Activated CD4-positive, alpha-beta T cell treated with anti-CD3 and anti-CD28 coated beads, Interleukin-2, amount 50 U/mL, for 1 hour (primary cell): ENCODE results near the gene KBTBD6.
"Not testable (repeated sequence)": the region's sequence is repeated elsewhere in the genome, so short reads cannot be mapped to it uniquely, and the experiment has no call there.

ENCODE experiments used
- DNase-seq: peaks from one replicate; pipeline ENCODE4 v3.0.0-alpha.2; 2020

KBTBD6 gene

GRCh38 chr13:41133951-41134350, 1.3 kb upstream of the KBTBD6 start:
- DNase-seq, result no peak

- DNase-seq, result not testable (repeated sequence)
Observed at GRCh38 chr13:41131660-41132511, 716 bp downstream of the KBTBD6 start.

GRCh38 chr13:41131189-41131588, 1.4 kb downstream of the KBTBD6 start:
- not testable (repeated sequence) for DNase-seq

GRCh38 chr13:41130356-41130755, 2.2 kb downstream of the KBTBD6 start:
- no peak for DNase-seq

- DNase-seq, result no peak
Observed at GRCh38 chr13:41127701-41128100, 4.9 kb downstream of the KBTBD6 start.

- DNase-seq, result no peak
Observed at GRCh38 chr13:41122838-41123237, 9.8 kb downstream of the KBTBD6 start.

GRCh38 chr13:41117869-41118268, 14.7 kb downstream of the KBTBD6 start:
- no peak for DNase-seq

- no peak for DNase-seq
Observed at GRCh38 chr13:41111454-41111853, 21.1 kb downstream of the KBTBD6 start.

- DNase-seq, result no peak
Observed at GRCh38 chr13:41107584-41108014, 25.0 kb downstream of the KBTBD6 start.

GRCh38 chr13:41107104-41107571, 25.5 kb downstream of the KBTBD6 start:
- DNase-seq, result no peak

- no peak for DNase-seq
Observed at GRCh38 chr13:41099986-41100385, 32.6 kb downstream of the KBTBD6 start.

GRCh38 chr13:41098761-41099160, 33.8 kb downstream of the KBTBD6 start:
- DNase-seq, result no peak

GRCh38 chr13:41095681-41096080, 36.9 kb downstream of the KBTBD6 start:
- not testable (repeated sequence) for DNase-seq

- no peak for DNase-seq
Observed at GRCh38 chr13:41085961-41086585, 46.5 kb downstream of the KBTBD6 start.

GRCh38 chr13:41079725-41080124, 52.9 kb downstream of the KBTBD6 start:
- no peak for DNase-seq
